Mammary epithelial cell (primary cell): ENCODE results near the gene KIFC3.

Experiments
- CTCF ChIP-seq, 2 donors: IDR thresholded peaks in 1 of 2; conservative IDR thresholded peaks in 1 of 2; 2 replicates each; pipeline ENCODE4 v1.5.1; 2011 to 2012; ENCODE audit warnings: inconsistent platforms in 2 of 2, low read length in 2 of 2, mild to moderate bottlenecking in 2 of 2, control low read depth in 1 of 2, low read depth in 1 of 2; ENCODE audit not compliant: insufficient read depth in 1 of 2; ENCODE audit errors: extremely low read depth in 1 of 2
- EZH2 ChIP-seq: IDR thresholded peaks from 2 replicates; pipeline ENCODE4 v1.6.1; 2012; ENCODE audit warnings: low read length, inconsistent platforms, borderline replicate concordance

DNA sequence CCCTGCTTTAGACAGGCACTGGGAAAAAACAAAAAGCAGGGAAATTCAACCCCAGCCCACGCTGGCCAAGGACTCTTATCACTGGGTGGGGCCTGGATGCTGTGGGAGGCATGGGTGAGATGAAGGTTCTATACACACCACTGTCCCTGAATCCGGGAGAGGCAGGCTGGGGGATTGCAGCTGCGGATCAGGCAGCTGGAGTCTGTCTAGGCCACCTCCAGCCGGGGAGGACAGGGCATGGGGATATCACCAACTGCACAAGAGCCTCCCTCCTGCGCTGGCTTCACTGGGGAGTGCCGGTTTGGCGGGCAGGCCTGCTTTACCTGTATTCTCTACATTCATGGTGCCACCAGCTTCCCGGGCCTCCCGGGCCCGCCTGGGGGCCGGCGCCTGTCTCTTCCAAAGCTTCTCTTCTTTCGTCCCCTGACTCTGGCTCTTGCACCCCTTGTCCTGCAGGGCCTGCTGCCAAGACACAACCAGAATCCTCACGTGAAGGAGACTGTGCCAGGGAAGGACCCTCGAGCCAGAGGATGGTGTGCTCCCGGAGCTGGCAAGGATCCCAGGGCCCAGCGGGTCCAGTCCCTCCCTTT is 13.9 kb downstream of the KIFC3 start:
- TF ChIP-seq CTCF (conservative IDR thresholded peaks at IDR 0.05 in 1 of 2, IDR thresholded peaks at IDR 0.05 in 1 of 2; ENCODE audit: extremely low read depth in 1 of 2, insufficient read depth in 1 of 2, low read depth in 1 of 2, low read length in 2 of 2) (no peak), EZH2 (no peak)
